Measurements from ENCODE around the gene AXIN2. TPM values are rescaled to one million over a fixed set of nuclear protein-coding genes. Genes with fewer than 3 reads are reported as not detected.
"Not testable (repeated sequence)": the region's sequence is repeated elsewhere in the genome, so short reads cannot be mapped to it uniquely, and the experiment has no call there.

AXIN2 gene
- total RNA-seq, 4 donors from 2014 or later: 15.3 to 23.7 (median 20.5) TPM

DNA sequence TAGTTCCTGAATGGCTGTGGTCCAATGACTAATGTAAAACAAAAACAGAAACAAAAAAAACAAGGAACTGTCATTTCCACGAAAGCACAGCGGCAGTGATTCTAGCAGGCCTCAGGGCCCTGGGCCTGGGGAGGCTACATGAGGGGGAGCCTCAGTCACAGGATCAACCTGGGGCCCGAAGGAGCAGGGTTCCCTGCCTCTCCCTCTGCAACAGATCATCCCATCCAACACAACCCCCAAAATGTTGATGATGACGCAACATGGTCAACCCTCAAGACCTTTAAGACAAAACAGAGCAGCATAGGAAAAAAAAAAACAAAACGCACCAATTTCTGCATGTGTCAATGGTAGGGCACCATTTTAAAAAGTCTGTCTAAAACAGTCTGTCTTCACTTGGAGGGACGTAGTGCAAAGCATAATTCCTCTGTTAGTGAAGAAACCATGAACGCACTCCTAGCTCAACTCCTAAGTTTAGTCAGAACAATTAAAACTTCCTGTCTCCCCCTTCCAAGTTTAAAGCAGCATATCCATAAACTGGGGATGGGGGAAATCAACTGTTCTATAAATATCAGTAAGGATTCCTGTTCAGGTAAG, 32.3 kb downstream of the AXIN2 start:
- Histone ChIP-seq H3K27ac (no peak overlapping the region), H3K4me1 (peaks cover 0 to 29% (median 21%) of the 10 kb centered on the region in 4 donors), H3K9me3 (no peaks in the 10 kb centered on the region), H3K4me3 (no peak overlapping the region), H3K36me3 (peaks cover 0 to 48% (median 0%) of the 10 kb centered on the region in 3 donors), H3K27me3 (no peaks in the 10 kb centered on the region)
- 86 to 87% methylated on average over 7 of the region's 7 CpGs for WGBS, 2 donors
- TF ChIP-seq EP300 (IDR thresholded peaks at IDR 0.05): no peak
- TF ChIP-seq POLR2A (IDR thresholded peaks at IDR 0.05): no peak
- TF ChIP-seq, protein P1, sequence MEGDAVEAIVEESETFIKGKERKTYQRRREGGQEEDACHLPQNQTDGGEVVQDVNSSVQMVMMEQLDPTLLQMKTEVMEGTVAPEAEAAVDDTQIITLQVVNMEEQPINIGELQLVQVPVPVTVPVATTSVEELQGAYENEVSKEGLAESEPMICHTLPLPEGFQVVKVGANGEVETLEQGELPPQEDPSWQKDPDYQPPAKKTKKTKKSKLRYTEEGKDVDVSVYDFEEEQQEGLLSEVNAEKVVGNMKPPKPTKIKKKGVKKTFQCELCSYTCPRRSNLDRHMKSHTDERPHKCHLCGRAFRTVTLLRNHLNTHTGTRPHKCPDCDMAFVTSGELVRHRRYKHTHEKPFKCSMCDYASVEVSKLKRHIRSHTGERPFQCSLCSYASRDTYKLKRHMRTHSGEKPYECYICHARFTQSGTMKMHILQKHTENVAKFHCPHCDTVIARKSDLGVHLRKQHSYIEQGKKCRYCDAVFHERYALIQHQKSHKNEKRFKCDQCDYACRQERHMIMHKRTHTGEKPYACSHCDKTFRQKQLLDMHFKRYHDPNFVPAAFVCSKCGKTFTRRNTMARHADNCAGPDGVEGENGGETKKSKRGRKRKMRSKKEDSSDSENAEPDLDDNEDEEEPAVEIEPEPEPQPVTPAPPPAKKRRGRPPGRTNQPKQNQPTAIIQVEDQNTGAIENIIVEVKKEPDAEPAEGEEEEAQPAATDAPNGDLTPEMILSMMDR (IDR thresholded peaks at IDR 0.05): no peak
- DNase-seq (ENCODE audit: low spot score in 2 of 2): no peak

DNA sequence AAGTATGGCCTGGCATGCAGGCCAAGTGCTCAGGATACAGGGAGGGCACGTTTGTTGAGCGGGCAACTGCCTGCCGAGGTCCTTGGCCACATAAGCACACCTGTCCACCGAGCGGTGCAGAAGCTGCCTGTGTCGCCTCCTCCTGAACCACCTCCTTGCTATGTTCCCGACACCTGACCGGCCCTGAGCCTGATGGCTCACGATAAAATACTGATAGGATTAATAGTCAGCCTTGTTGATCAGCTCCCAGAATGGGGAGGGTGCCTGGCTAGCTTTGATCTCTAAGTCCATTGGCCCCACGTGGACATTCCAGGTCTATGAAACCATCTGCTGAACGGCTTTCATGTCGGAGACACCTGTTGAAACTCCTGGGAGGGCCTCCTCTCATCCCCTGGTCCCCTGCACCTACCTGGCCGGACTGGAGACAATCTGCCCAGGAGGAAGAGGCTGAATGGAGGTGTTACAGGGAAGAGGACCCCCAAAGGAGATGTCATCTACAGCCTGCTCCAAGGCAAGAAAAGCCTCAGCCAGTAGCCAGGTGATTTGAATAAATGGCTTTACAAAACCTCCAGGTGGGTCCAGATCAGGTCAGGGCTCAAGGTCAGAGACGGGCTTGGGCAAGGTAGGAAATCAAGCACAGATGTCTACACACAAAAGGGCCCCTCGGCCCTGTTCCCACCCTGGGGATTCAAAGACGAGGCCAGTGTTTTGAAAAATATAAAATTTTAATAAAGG, 33.4 kb downstream of the AXIN2 start:
- Histone ChIP-seq H3K9me3 (no peaks in the 10 kb centered on the region), H3K36me3 (peaks cover 0 to 37% (median 0%) of the 10 kb centered on the region in 3 donors), H3K4me3 (no peak overlapping the region), H3K4me1 (peaks cover 0 to 29% (median 21%) of the 10 kb centered on the region in 4 donors), H3K27ac (no peak overlapping the region), H3K27me3 (no peaks in the 10 kb centered on the region)
- 93% methylated on average over 16 of the region's 16 CpGs for WGBS, 2 donors
- TF ChIP-seq POLR2A (IDR thresholded peaks at IDR 0.05) (no peak), EP300 (IDR thresholded peaks at IDR 0.05) (no peak)
- TF ChIP-seq, protein P1 (IDR thresholded peaks at IDR 0.05): no peak
- no peak for DNase-seq (ENCODE audit: low spot score in 2 of 2)

DNA sequence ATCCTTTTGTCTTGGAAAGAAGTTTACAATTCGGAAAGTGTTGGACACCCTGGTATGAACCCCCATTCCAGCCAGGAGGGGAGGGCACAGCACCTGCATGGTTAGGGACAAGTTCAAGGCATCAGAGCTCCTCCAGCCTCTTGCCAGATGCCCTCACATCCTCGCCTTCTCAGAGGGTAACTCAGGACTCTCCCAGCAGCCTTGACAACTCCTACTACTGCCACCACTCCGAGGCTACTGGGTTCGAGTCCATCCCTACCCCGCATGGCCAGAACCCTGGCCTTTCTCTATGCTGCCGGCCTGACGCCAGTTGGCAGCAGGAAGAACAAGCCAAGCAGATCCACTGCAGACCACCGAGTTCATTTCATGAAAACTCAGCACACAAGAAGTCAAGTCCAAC, 34.1 kb downstream of the AXIN2 start:
- no peak overlapping the region for H3K27ac ChIP-seq
- H3K4me1 ChIP-seq: peaks cover 0 to 22% (median 19%) of the 10 kb centered on the region in 4 donors
- DNase-seq (ENCODE audit: low spot score in 2 of 2): no peak
- peaks cover 0 to 30% (median 0%) of the 10 kb centered on the region in 3 donors for H3K36me3 ChIP-seq
- 93 to 97% methylated on average over 8 of the region's 8 CpGs for WGBS, 2 donors
- H3K4me3 ChIP-seq: no peak overlapping the region
- H3K27me3 ChIP-seq: no peaks in the 10 kb centered on the region
- TF ChIP-seq POLR2A (IDR thresholded peaks at IDR 0.05): no peak
- TF ChIP-seq, protein P1 (IDR thresholded peaks at IDR 0.05): no peak
- TF ChIP-seq EP300 (IDR thresholded peaks at IDR 0.05): no peak
- H3K9me3 ChIP-seq: no peaks in the 10 kb centered on the region

DNA sequence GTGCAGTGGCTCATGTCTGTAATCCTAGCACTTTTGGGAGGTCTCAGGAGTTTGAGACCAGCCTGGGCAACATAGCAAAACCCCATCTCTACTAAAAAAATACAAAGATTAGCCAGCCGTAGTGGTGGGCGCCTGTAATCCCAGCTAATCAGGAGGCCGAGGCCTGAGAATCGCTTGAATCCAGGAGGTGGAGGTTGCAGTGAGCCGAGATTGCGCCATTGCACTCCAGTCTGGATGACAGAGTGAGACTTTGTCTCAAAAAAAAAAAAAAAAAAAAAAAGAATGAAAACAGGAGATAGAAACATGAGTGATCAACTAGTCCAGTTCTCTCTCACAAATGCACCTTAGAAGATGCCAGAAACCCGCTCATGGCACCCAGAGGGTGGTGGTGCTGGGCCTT, 34.6 kb downstream of the AXIN2 start:
- peaks cover 0 to 29% (median 0%) of the 10 kb centered on the region in 3 donors for H3K36me3 ChIP-seq
- not testable (repeated sequence) for H3K27ac ChIP-seq; H3K27me3 ChIP-seq; DNase-seq (ENCODE audit: low spot score in 2 of 2); H3K4me3 ChIP-seq; H3K9me3 ChIP-seq
- WGBS, 2 donors: 97 to 98% methylated on average over 7 of the region's 7 CpGs
- peaks cover 0 to 17% (median 15%) of the 10 kb centered on the region in 4 donors for H3K4me1 ChIP-seq

DNA sequence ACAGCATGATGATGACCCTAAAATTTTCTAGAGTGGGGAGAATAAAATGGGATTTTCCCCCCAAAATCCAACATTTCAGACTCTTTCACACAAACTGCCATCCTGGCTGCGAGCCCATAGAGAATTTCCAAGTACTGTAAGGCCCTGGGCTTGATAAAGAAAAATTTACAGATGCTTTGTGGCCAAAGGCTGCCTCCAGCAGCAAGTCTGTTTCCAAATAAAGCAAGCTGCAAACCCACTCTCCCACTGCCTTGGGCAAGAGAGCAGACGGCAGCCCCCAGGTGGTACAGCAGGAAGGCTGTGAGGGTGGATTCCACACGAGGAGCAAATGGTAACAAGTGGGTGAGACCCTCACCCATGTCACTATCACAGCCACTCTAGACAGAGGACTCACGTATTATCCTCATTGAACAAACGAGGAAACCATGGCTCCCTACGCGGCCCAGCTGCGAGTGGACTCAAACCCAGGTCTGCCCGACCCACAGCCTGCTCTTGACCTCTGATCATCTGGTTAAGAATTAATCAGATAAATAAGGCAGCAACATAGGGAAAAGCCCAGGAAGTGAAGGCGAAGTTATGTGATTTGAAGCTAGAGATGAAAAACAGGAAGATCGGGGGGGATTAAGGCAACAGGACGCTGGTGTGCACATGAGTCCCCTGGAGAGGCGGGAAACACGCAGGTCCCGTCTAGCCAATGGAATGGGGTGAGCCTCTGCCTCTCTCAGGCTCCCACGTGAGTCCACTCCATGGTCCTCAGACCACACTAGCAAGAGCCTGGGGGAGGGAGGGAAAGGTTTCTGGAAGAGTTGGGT, 37.4 kb downstream of the AXIN2 start:
- Histone ChIP-seq H3K4me3 (no peak overlapping the region), H3K9me3 (no peaks in the 10 kb centered on the region), H3K27ac (no peak overlapping the region), H3K4me1 (no peaks in the 10 kb centered on the region), H3K36me3 (peaks cover 0 to 14% (median 0%) of the 10 kb centered on the region in 3 donors), H3K27me3 (no peaks in the 10 kb centered on the region)
- DNase-seq (ENCODE audit: low spot score in 2 of 2): no peak
- TF ChIP-seq EP300 (IDR thresholded peaks at IDR 0.05) (no peak), POLR2A (IDR thresholded peaks at IDR 0.05) (no peak)
- TF ChIP-seq, protein P1 (IDR thresholded peaks at IDR 0.05): no peak
- WGBS, 2 donors: 71 to 81% methylated on average over 16 of the region's 16 CpGs

All from tibial nerve (tissue), 4 donors.